GM23338 (cell line): ENCODE results near the gene NLGN1. TPM values are rescaled to one million over a fixed set of nuclear protein-coding genes. Genes with fewer than 3 reads are reported as not detected.

Experiments
- ATAC-seq: fragments of 200-7000 bp; cut with Tn5 transposase; 3 replicates; pipeline ENCODE4 v1.9.1; 2020
- DNase-seq: peaks from one replicate; pipeline ENCODE4 v3.0.0-alpha.2; 2015; ENCODE audit warnings: low spot score
- H2AFZ ChIP-seq: fragments of 200-600 bp; sonication (generic); 2 replicates; pipeline ENCODE4 v1.8.0; 2016; ENCODE audit warnings: antibody characterized with exemption, mild to moderate bottlenecking, moderate library complexity
- H3F3A ChIP-seq: fragments of 200-600 bp; sonication (generic); replicated peaks from 2 replicates; pipeline ENCODE4 v1.8.0; 2017; ENCODE audit warnings: antibody characterized with exemption, mixed run types, low read depth
- H3K27ac ChIP-seq: fragments of 200-600 bp; sonication (generic); 2 replicates; pipeline ENCODE4 v1.6.1; 2016; ENCODE audit warnings: low read depth
- H3K27me3 ChIP-seq: fragments of 200-600 bp; sonication (generic); 2 replicates; pipeline ENCODE4 v1.8.0; 2016; ENCODE audit warnings: mild to moderate bottlenecking, mixed run types, moderate library complexity; ENCODE audit not compliant: insufficient read depth
- H3K36me3 ChIP-seq: fragments of 200-600 bp; sonication (generic); 2 replicates; pipeline ENCODE4 v1.8.0; 2016; ENCODE audit warnings: mild to moderate bottlenecking; ENCODE audit not compliant: insufficient read depth
- H3K4me1 ChIP-seq: fragments of 200-600 bp; sonication (generic); 2 replicates; pipeline ENCODE4 v1.8.0; 2016; ENCODE audit warnings: mild to moderate bottlenecking, moderate library complexity; ENCODE audit not compliant: insufficient read depth
- H3K4me2 ChIP-seq: fragments of 200-600 bp; sonication (generic); 2 replicates; pipeline ENCODE4 v1.7.1; 2017; ENCODE audit warnings: mixed run types
- H3K4me3 ChIP-seq: fragments of 200-600 bp; sonication (generic); 2 replicates; pipeline ENCODE4 v1.6.1; 2016; ENCODE audit warnings: mixed run types
- H3K79me2 ChIP-seq: fragments of 200-600 bp; sonication (generic); replicated peaks from 2 replicates; pipeline ENCODE4 v1.8.0; 2017; ENCODE audit warnings: mild to moderate bottlenecking; ENCODE audit not compliant: insufficient read depth
- H3K9me2 ChIP-seq: fragments of 200-600 bp; sonication (generic); 2 replicates; pipeline ENCODE4 v1.8.0; 2017; ENCODE audit not compliant: insufficient read depth
- H4K20me1 ChIP-seq: fragments of 200-600 bp; sonication (generic); replicated peaks from 2 replicates; pipeline ENCODE4 v1.8.0; 2017; ENCODE audit warnings: mild to moderate bottlenecking; ENCODE audit not compliant: insufficient read depth
- H3K27ac Mint-ChIP-seq: 2 replicates; pipeline ENCODE4 v1.8.0; 2020; ENCODE audit warnings: inconsistent platforms, mild to moderate bottlenecking, moderate library complexity, mixed read lengths
- H3K27me3 Mint-ChIP-seq: 3 replicates; pipeline ENCODE4 v1.8.0; 2022; ENCODE audit warnings: low read depth, mild to moderate bottlenecking, moderate library complexity, mixed read lengths, inconsistent platforms; ENCODE audit not compliant: insufficient read depth, poor library complexity
- H3K36me3 Mint-ChIP-seq: 3 replicates; pipeline ENCODE4 v1.8.0; 2021; ENCODE audit warnings: low read depth, mild to moderate bottlenecking, inconsistent platforms, moderate library complexity, mixed read lengths
- H3K4me1 Mint-ChIP-seq: 3 replicates; pipeline ENCODE4 v1.8.0; 2020; ENCODE audit warnings: mild to moderate bottlenecking, inconsistent platforms, mixed read lengths
- H3K4me3 Mint-ChIP-seq: 3 replicates; pipeline ENCODE4 v1.8.0; 2021; ENCODE audit warnings: moderate library complexity, mild to moderate bottlenecking, inconsistent platforms, mixed read lengths
- H3K9me3 Mint-ChIP-seq: 3 replicates; pipeline ENCODE4 v1.8.0; 2020; ENCODE audit warnings: moderate library complexity, mild to moderate bottlenecking, inconsistent platforms, mixed read lengths
- CREB1 ChIP-seq: fragments of 250-450 bp; sonication (Bioruptor Pico); IDR thresholded peaks from 2 replicates; pipeline ENCODE4 v1.5.0; 2020; ENCODE audit warnings: low read depth, mild to moderate bottlenecking, moderate library complexity
- EZH2 ChIP-seq: fragments of 200-600 bp; sonication (generic); IDR thresholded peaks from one replicate; pipeline ENCODE4 v1.8.0; 2017; ENCODE audit warnings: antibody characterized with exemption, mild to moderate bottlenecking, low read depth; ENCODE audit not compliant: unreplicated experiment
- EZH2phosphoT487 ChIP-seq: fragments of 200-600 bp; sonication (generic); IDR thresholded peaks from one replicate; pipeline ENCODE4 v1.8.1; 2018; ENCODE audit warnings: antibody characterized with exemption; ENCODE audit not compliant: unreplicated experiment
- JUNB ChIP-seq: IDR thresholded peaks from one replicate; pipeline ENCODE4 v1.6.1; 2016; ENCODE audit warnings: antibody characterized with exemption; ENCODE audit not compliant: unreplicated experiment
- NANOG ChIP-seq: IDR thresholded peaks from 2 replicates; pipeline ENCODE4 v1.6.1; 2016; ENCODE audit warnings: antibody characterized with exemption, borderline replicate concordance
- POLR2AphosphoS5 ChIP-seq: IDR thresholded peaks from 2 replicates; pipeline ENCODE4 v1.6.1; 2016; ENCODE audit warnings: antibody characterized with exemption, low read depth
- ZNF114 ChIP-seq: fragments of 250-450 bp; sonication (Bioruptor Pico); IDR thresholded peaks from 2 replicates; pipeline ENCODE4 v1.5.0; 2020; ENCODE audit warnings: mild to moderate bottlenecking, moderate library complexity
- ZNF331 ChIP-seq: fragments of 250-450 bp; sonication (Bioruptor Pico); IDR thresholded peaks from 2 replicates; pipeline ENCODE4 v1.5.0; 2020; ENCODE audit warnings: low read depth, mild to moderate bottlenecking, moderate library complexity
- polyA plus RNA-seq: library from polyadenylated mRNA; unstranded; fragments of >200 nt; fragmentation: Nextera tagmentation; extraction: Ambion mirVana; gene quantifications from 2 replicates; pipeline ENCODE4 v1.2.1, GENCODE V29; 2016
- total RNA-seq: library from RNA; depleted of rRNA; stranded (reverse); fragments of >200 nt; shearing (Covaris generic); gene quantifications from 2 replicates; pipeline ENCODE4 v1.2.3, GENCODE V29; 2014
- TF ChIP-seq, protein P1 (sequence below): fragments of 250-450 bp; sonication (Bioruptor Pico); IDR thresholded peaks from 2 replicates; pipeline ENCODE4 v1.5.0; 2020; ENCODE audit warnings: mild to moderate bottlenecking, moderate library complexity
- TF ChIP-seq, protein P2 (sequence below): IDR thresholded peaks from one replicate; pipeline ENCODE4 v1.6.1; 2018; ENCODE audit warnings: antibody characterized with exemption; ENCODE audit not compliant: unreplicated experiment
- TF ChIP-seq, protein P3 (sequence below), 2 experiments: fragments of 200-600 bp in 1 of 2; sonication (generic) in 1 of 2; conservative IDR thresholded peaks; 2 replicates each; pipeline versions ENCODE4 v1.5.1 to v1.6.1; 2016 to 2017; ENCODE audit warnings: antibody characterized with exemption in 2 of 2, low read depth in 2 of 2, mild to moderate bottlenecking in 2 of 2, moderate library complexity in 1 of 2

Gene NLGN1
- total and polyA plus RNA-seq, 2 experiments from 2014 or later, result 6.5 to 18.6 TPM

DNA sequence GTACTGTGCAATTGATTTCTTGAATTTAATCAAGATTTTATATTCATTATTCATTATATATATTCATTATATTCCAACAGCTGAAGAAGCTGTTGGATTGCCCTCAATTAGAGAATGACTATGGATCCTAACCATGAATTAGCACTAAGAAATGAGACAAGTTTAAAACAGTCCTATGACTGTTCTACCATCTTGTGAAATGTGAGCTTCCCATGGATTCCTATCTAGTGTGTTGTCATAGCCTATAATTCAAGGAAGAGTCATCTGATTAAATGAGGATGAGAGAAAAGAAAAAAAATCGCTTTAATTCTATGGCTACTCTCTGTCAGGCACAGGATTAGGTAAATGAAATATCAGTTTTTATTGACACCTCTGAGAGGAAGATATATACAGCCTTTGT is 765.0 kb downstream of the NLGN1 start (continued):
- TF ChIP-seq, protein P1, sequence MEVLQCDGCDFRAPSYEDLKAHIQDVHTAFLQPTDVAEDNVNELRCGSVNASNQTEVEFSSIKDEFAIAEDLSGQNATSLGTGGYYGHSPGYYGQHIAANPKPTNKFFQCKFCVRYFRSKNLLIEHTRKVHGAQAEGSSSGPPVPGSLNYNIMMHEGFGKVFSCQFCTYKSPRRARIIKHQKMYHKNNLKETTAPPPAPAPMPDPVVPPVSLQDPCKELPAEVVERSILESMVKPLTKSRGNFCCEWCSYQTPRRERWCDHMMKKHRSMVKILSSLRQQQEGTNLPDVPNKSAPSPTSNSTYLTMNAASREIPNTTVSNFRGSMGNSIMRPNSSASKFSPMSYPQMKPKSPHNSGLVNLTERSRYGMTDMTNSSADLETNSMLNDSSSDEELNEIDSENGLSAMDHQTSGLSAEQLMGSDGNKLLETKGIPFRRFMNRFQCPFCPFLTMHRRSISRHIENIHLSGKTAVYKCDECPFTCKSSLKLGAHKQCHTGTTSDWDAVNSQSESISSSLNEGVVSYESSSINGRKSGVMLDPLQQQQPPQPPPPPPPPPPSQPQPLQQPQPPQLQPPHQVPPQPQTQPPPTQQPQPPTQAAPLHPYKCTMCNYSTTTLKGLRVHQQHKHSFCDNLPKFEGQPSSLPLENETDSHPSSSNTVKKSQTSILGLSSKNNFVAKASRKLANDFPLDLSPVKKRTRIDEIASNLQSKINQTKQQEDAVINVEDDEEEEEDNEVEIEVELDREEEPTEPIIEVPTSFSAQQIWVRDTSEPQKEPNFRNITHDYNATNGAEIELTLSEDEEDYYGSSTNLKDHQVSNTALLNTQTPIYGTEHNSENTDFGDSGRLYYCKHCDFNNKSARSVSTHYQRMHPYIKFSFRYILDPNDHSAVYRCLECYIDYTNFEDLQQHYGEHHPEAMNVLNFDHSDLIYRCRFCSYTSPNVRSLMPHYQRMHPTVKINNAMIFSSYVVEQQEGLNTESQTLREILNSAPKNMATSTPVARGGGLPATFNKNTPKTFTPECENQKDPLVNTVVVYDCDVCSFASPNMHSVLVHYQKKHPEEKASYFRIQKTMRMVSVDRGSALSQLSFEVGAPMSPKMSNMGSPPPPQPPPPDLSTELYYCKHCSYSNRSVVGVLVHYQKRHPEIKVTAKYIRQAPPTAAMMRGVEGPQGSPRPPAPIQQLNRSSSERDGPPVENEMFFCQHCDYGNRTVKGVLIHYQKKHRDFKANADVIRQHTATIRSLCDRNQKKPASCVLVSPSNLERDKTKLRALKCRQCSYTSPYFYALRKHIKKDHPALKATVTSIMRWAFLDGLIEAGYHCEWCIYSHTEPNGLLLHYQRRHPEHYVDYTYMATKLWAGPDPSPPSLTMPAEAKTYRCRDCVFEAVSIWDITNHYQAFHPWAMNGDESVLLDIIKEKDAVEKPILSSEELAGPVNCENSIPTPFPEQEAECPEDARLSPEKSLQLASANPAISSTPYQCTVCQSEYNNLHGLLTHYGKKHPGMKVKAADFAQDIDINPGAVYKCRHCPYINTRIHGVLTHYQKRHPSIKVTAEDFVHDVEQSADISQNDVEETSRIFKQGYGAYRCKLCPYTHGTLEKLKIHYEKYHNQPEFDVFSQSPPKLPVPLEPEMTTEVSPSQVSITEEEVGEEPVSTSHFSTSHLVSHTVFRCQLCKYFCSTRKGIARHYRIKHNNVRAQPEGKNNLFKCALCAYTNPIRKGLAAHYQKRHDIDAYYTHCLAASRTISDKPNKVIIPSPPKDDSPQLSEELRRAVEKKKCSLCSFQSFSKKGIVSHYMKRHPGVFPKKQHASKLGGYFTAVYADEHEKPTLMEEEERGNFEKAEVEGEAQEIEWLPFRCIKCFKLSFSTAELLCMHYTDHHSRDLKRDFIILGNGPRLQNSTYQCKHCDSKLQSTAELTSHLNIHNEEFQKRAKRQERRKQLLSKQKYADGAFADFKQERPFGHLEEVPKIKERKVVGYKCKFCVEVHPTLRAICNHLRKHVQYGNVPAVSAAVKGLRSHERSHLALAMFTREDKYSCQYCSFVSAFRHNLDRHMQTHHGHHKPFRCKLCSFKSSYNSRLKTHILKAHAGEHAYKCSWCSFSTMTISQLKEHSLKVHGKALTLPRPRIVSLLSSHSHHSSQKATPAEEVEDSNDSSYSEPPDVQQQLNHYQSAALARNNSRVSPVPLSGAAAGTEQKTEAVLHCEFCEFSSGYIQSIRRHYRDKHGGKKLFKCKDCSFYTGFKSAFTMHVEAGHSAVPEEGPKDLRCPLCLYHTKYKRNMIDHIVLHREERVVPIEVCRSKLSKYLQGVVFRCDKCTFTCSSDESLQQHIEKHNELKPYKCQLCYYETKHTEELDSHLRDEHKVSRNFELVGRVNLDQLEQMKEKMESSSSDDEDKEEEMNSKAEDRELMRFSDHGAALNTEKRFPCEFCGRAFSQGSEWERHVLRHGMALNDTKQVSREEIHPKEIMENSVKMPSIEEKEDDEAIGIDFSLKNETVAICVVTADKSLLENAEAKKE (CRISPR knock-in tag), result no peak
- no peak for TF ChIP-seq ZNF114 (CRISPR knock-in tag)

DNA sequence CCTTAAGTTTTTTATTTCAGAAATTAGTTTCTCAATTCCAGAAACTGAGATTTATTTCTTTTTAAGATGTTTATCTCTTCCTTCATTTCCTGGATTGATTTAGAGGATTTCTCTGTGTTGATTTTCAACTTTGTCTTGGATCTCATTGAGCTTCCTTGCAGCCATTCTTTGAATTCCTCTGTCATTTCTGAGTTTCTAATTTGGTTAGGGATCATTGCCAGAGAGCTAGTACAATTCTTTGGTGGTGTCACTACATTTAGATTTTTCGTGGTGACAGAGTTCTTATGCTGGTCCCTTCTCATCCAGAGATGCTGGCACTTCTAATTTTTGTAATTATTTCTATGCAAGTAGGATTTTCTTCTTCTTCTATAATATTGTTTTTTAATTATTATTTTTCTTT is 770.5 kb downstream of the NLGN1 start:
- Histone ChIP-seq H3K4me1 (no peaks in the 10 kb centered on the region), H3K9me2 (0 out of 2 replicates have a peak, but pooled peaks cover 10% of the 10 kb centered on the region), H3K27ac (no peak overlapping the region), H3K27me3 (no peaks in the 10 kb centered on the region), H3F3A (no peaks in the 10 kb centered on the region), H3K79me2 (no peaks in the 10 kb centered on the region), H3K4me2 (no peak overlapping the region), H2AFZ (no peak overlapping the region), H3K4me3 (no peak overlapping the region), H3K36me3 (no peaks in the 10 kb centered on the region; the same call in 1 of the 2 replicates), H4K20me1 (no peaks in the 10 kb centered on the region)
- no peak overlapping the region for H3K27ac Mint-ChIP-seq
- H3K4me1 Mint-ChIP-seq, result no peaks in the 10 kb centered on the region; the same call in none of the 3 replicates
- ATAC-seq, result no peak
- no peaks in the 10 kb centered on the region for H3K27me3 Mint-ChIP-seq
- no peak overlapping the region for H3K4me3 Mint-ChIP-seq
- peaks cover 26% of the 10 kb centered on the region for H3K36me3 Mint-ChIP-seq
- peak; percentile 26 for DNase-seq
- peaks cover 26% of the 10 kb centered on the region for H3K9me3 Mint-ChIP-seq
- TF ChIP-seq POLR2AphosphoS5, result no peak
- TF ChIP-seq, protein P2, sequence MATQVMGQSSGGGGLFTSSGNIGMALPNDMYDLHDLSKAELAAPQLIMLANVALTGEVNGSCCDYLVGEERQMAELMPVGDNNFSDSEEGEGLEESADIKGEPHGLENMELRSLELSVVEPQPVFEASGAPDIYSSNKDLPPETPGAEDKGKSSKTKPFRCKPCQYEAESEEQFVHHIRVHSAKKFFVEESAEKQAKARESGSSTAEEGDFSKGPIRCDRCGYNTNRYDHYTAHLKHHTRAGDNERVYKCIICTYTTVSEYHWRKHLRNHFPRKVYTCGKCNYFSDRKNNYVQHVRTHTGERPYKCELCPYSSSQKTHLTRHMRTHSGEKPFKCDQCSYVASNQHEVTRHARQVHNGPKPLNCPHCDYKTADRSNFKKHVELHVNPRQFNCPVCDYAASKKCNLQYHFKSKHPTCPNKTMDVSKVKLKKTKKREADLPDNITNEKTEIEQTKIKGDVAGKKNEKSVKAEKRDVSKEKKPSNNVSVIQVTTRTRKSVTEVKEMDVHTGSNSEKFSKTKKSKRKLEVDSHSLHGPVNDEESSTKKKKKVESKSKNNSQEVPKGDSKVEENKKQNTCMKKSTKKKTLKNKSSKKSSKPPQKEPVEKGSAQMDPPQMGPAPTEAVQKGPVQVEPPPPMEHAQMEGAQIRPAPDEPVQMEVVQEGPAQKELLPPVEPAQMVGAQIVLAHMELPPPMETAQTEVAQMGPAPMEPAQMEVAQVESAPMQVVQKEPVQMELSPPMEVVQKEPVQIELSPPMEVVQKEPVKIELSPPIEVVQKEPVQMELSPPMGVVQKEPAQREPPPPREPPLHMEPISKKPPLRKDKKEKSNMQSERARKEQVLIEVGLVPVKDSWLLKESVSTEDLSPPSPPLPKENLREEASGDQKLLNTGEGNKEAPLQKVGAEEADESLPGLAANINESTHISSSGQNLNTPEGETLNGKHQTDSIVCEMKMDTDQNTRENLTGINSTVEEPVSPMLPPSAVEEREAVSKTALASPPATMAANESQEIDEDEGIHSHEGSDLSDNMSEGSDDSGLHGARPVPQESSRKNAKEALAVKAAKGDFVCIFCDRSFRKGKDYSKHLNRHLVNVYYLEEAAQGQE, result no peak
- no peak for TF ChIP-seq EZH2
- no peak for TF ChIP-seq NANOG
- no peak for TF ChIP-seq JUNB
- TF ChIP-seq CREB1, result no peak
- TF ChIP-seq ZNF114 (CRISPR knock-in tag), result no peak
- TF ChIP-seq, protein P3, sequence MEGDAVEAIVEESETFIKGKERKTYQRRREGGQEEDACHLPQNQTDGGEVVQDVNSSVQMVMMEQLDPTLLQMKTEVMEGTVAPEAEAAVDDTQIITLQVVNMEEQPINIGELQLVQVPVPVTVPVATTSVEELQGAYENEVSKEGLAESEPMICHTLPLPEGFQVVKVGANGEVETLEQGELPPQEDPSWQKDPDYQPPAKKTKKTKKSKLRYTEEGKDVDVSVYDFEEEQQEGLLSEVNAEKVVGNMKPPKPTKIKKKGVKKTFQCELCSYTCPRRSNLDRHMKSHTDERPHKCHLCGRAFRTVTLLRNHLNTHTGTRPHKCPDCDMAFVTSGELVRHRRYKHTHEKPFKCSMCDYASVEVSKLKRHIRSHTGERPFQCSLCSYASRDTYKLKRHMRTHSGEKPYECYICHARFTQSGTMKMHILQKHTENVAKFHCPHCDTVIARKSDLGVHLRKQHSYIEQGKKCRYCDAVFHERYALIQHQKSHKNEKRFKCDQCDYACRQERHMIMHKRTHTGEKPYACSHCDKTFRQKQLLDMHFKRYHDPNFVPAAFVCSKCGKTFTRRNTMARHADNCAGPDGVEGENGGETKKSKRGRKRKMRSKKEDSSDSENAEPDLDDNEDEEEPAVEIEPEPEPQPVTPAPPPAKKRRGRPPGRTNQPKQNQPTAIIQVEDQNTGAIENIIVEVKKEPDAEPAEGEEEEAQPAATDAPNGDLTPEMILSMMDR (conservative IDR thresholded peaks at IDR 0.05; ENCODE audit: low read depth in 2 of 2), result no peak
- TF ChIP-seq ZNF331 (CRISPR knock-in tag), result no peak
- TF ChIP-seq EZH2phosphoT487, result no peak
